ENCODE measurements around the gene KLHL29. TPM values are rescaled to one million over a fixed set of nuclear protein-coding genes. Genes with fewer than 3 reads are reported as not detected.

KLHL29 gene
- total RNA-seq, 5 donors from 2014 or later (not counting 1 experiment from before 2014, with no cell fraction given) = 1.8 to 6.6 (median 2.5) TPM

DNA sequence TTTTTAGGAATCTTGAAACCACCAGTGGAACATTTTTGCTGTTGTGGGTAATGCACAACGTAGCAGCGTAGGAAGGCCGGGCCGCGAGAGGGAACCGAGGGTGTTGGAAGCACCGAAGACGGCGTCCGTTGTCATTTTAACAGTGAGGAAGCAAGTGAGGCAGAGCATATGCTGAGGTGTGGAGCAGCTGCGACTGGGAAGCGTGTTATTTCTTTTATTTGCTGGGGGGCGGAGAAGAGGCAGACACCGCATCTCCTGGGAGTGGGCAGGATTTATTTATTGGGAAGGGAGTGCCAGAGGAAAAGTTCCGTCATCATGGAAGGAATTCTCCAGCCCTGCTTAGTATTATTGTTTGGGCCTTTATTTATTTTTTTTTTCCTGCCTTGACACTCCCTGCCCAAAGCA, 232.8 kb downstream of the KLHL29 start:
- Mint-ChIP-seq H3K36me3 (peaks cover 8% of the 10 kb centered on the region), H3K4me3 (no peak overlapping the region), H3K9me3 (no peaks in the 10 kb centered on the region), H3K4me1 (peaks cover 16 to 21% (median 20%) of the 10 kb centered on the region in 3 donors), H3K27me3 (peaks cover 0 to 2% of the 10 kb centered on the region in 2 donors), H3K27ac (no peak overlapping the region)
- Histone ChIP-seq H3K27ac (ENCODE audit: low read length) (no peak overlapping the region), H3K4me1 (ENCODE audit: control insufficient read depth in 1 of 2, extremely low read depth in 1 of 2, insufficient read depth in 2 of 2, low read length in 2 of 2) (peaks cover 0 to 6% of the 10 kb centered on the region in 2 experiments), H3K9me3 (no peaks in the 10 kb centered on the region), H3K36me3 (ENCODE audit: control insufficient read depth in 2 of 2, extremely low read depth in 1 of 2, insufficient read depth in 1 of 2, low read length in 1 of 2) (no peaks in the 10 kb centered on the region), H3K27me3 (replicated peaks in 1 of 2; ENCODE audit: control insufficient read depth in 2 of 2, extremely low read depth in 1 of 2, insufficient read depth in 2 of 2, low read length in 1 of 2) (peaks cover 0 to 3% of the 10 kb centered on the region in 2 experiments), H3K4me3 (ENCODE audit: control insufficient read depth in 1 of 2, extremely low read depth in 1 of 2, low read length in 1 of 2) (no peak overlapping the region)
- ATAC-seq (replicated peaks in 1 of 4) = no peak
- WGBS (ENCODE audit: insufficient coverage) = 95% methylated on average over 12 of the region's 15 CpGs
- DNase-seq = no peak
- POLR2A ChIA-PET = no interaction called here
- CTCF ChIA-PET = no interaction called here

DNA sequence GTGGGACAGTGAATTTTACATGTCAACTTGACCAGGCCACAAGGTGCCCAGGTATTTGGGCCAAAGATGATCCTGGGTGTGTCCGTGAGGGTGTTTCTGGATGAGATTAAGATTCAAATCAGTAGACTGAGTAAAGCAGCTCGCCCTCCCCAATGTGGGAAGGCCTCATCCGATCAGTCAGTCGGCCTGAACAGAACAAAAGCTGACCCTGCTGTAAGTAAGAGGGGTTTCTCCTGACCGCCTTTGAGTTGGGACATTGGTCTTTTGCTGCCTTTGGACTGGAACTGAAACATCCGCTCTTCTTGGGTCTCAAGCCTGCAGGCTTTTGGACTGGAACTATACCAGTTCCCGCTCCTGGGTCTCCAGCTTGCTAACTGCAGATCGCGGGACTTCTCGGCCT, 233.3 kb downstream of the KLHL29 start:
- peaks cover 9% of the 10 kb centered on the region for H3K36me3 Mint-ChIP-seq
- Histone ChIP-seq H3K9me3 (no peaks in the 10 kb centered on the region), H3K36me3 (ENCODE audit: control insufficient read depth in 2 of 2, extremely low read depth in 1 of 2, insufficient read depth in 1 of 2, low read length in 1 of 2) (no peaks in the 10 kb centered on the region), H3K27me3 (replicated peaks in 1 of 2; ENCODE audit: control insufficient read depth in 2 of 2, extremely low read depth in 1 of 2, insufficient read depth in 2 of 2, low read length in 1 of 2) (peaks cover 0 to 3% of the 10 kb centered on the region in 2 experiments), H3K4me1 (ENCODE audit: control insufficient read depth in 1 of 2, extremely low read depth in 1 of 2, insufficient read depth in 2 of 2, low read length in 2 of 2) (peaks cover 0 to 6% of the 10 kb centered on the region in 2 experiments), H3K4me3 (ENCODE audit: control insufficient read depth in 1 of 2, extremely low read depth in 1 of 2, low read length in 1 of 2) (no peak overlapping the region), H3K27ac (ENCODE audit: low read length) (no peak overlapping the region)
- WGBS (ENCODE audit: insufficient coverage) = 85% methylated on average over 3 of the region's 10 CpGs
- ATAC-seq (replicated peaks in 1 of 4) (no peak), DNase-seq (no peak)
- ChIA-PET CTCF (no interaction called here), POLR2A (no interaction called here)
- H3K9me3 Mint-ChIP-seq = peaks cover 0 to 1% (median 1%) of the 10 kb centered on the region in 3 donors
- H3K27me3 Mint-ChIP-seq = peaks cover 0 to 2% of the 10 kb centered on the region in 2 donors
- H3K27ac Mint-ChIP-seq = no peak overlapping the region
- peaks cover 12 to 17% (median 15%) of the 10 kb centered on the region in 3 donors for H3K4me1 Mint-ChIP-seq
- H3K4me3 Mint-ChIP-seq = no peak overlapping the region

DNA sequence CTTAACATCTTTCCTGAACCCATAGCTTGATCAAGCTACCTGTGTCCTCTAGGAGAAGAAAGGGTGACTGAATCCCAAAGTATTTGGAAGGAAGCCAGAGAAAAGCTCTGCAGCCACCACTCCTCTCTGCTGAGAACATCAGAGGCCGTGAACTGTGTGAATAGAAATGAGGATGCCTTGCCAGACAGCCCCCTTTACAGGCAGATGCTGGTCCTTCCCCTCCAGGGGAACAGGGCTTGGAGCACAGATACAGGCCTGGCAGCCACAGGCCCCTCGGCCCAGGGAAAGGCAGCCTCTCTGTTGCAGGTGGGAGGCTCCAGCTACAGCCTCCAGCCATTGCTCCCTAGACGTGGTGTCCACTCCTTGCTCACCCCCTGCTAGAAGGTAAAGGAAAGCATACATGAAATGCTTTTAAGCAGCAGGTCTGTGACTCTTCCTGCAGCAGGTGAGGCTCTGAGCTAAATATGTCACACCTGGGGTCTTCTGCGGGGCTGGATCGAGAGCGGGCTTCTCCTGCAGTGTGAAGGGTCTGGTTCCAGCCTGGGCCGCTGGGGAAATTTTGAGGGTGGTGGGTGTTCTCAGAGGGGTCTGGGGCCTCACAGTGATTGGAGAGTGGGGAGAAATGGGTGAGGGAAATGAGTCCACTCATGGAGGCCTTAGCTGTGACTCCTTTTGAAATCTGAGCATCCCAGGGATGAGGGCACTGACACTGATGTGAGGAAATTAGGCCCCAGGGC, 234.0 kb downstream of the KLHL29 start:
- H3K36me3 ChIP-seq (ENCODE audit: control insufficient read depth in 2 of 2, extremely low read depth in 1 of 2, insufficient read depth in 1 of 2, low read length in 1 of 2) = no peaks in the 10 kb centered on the region
- CTCF ChIA-PET = no interaction called here
- no peak overlapping the region for H3K27ac ChIP-seq (ENCODE audit: low read length)
- 72% methylated on average over 6 of the region's 7 CpGs for WGBS (ENCODE audit: insufficient coverage)
- peaks cover 4 to 8% (median 6%) of the 10 kb centered on the region in 3 donors for H3K9me3 Mint-ChIP-seq
- H3K27me3 ChIP-seq (replicated peaks in 1 of 2; ENCODE audit: control insufficient read depth in 2 of 2, extremely low read depth in 1 of 2, insufficient read depth in 2 of 2, low read length in 1 of 2) = peaks cover 0 to 5% of the 10 kb centered on the region in 2 experiments
- peaks cover 0 to 6% of the 10 kb centered on the region in 2 experiments for H3K4me1 ChIP-seq (ENCODE audit: control insufficient read depth in 1 of 2, extremely low read depth in 1 of 2, insufficient read depth in 2 of 2, low read length in 2 of 2)
- no peak for ATAC-seq (replicated peaks in 1 of 4)
- H3K4me1 Mint-ChIP-seq = peaks cover 9 to 13% (median 9%) of the 10 kb centered on the region in 3 donors
- POLR2A ChIA-PET = no interaction called here
- H3K27me3 Mint-ChIP-seq = peaks cover 0 to 2% of the 10 kb centered on the region in 2 donors
- no peak overlapping the region for H3K4me3 ChIP-seq (ENCODE audit: control insufficient read depth in 1 of 2, extremely low read depth in 1 of 2, low read length in 1 of 2)
- DNase-seq = no peak
- H3K27ac Mint-ChIP-seq = no peak overlapping the region
- H3K9me3 ChIP-seq = no peaks in the 10 kb centered on the region
- peaks cover 15% of the 10 kb centered on the region for H3K36me3 Mint-ChIP-seq
- no peak overlapping the region for H3K4me3 Mint-ChIP-seq

DNA sequence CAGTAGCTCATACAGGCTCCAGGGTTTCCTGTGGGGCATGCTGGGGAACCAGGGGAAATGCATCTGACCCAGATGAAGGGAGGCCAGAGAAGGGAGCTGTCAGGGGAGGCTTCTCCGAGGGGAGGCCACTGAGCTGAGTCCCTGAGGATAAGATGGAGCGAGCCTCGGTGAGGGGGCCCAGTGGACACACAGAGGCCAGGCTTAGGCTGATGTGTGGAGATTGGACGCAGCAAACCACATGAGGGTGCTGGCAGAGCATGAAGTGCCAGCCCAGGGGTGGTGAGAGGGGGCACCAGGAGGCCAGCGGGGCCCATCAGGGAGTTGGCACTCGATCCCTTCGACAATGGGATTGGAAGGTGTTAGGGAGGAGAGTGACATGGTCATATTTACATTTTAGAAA, 235.0 kb downstream of the KLHL29 start:
- H3K9me3 Mint-ChIP-seq = peaks cover 6 to 14% (median 12%) of the 10 kb centered on the region in 3 donors
- no peak overlapping the region for H3K27ac Mint-ChIP-seq
- ChIA-PET POLR2A (no interaction called here), CTCF (no interaction called here)
- H3K4me3 ChIP-seq (ENCODE audit: control insufficient read depth in 1 of 2, extremely low read depth in 1 of 2, low read length in 1 of 2) = no peak overlapping the region
- H3K27me3 Mint-ChIP-seq = peaks cover 0 to 2% of the 10 kb centered on the region in 2 donors
- no peak overlapping the region for H3K27ac ChIP-seq (ENCODE audit: low read length)
- H3K27me3 ChIP-seq (replicated peaks in 1 of 2; ENCODE audit: control insufficient read depth in 2 of 2, extremely low read depth in 1 of 2, insufficient read depth in 2 of 2, low read length in 1 of 2) = peaks cover 0 to 5% of the 10 kb centered on the region in 2 experiments
- H3K36me3 ChIP-seq (ENCODE audit: control insufficient read depth in 2 of 2, extremely low read depth in 1 of 2, insufficient read depth in 1 of 2, low read length in 1 of 2) = no peaks in the 10 kb centered on the region
- no peak overlapping the region for H3K4me3 Mint-ChIP-seq
- no peaks in the 10 kb centered on the region for H3K9me3 ChIP-seq
- H3K36me3 Mint-ChIP-seq = peaks cover 15% of the 10 kb centered on the region
- DNase-seq (no peak), ATAC-seq (replicated peaks in 1 of 4) (no peak)
- 94% methylated on average over 3 of the region's 7 CpGs for WGBS (ENCODE audit: insufficient coverage)
- H3K4me1 Mint-ChIP-seq = peaks cover 0 to 3% (median under 1%) of the 10 kb centered on the region in 3 donors
- H3K4me1 ChIP-seq (ENCODE audit: control insufficient read depth in 1 of 2, extremely low read depth in 1 of 2, insufficient read depth in 2 of 2, low read length in 2 of 2) = peaks cover 0 to under 1% of the 10 kb centered on the region in 2 experiments

DNA sequence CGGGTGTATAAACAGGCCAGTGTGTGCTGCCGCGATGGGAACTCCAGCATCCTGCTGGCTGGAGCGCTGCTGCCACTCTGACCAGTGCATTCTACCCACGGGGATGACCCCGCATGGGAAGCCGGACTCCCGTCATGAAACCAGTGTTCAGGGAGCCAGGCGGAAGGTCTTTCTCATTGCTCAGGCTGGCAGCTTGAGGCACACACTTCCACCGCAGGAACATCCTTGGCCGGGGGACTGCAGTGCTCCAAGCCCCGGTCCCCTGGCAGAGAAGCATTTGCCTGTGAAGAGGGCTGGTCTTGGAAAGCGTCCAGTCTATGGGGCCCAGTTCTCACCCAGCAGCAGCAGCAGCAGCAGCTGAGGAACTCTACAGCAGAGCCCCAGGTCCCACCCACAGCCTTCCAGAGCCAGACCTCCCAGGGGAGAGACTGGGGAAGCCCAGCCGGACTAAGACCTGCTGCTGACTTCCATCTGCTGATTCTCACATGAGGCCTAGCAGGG, 235.9 kb downstream of the KLHL29 start:
- no peak for DNase-seq
- Histone ChIP-seq H3K4me1 (ENCODE audit: control insufficient read depth in 1 of 2, extremely low read depth in 1 of 2, insufficient read depth in 2 of 2, low read length in 2 of 2) (no peaks in the 10 kb centered on the region), H3K4me3 (ENCODE audit: control insufficient read depth in 1 of 2, extremely low read depth in 1 of 2, low read length in 1 of 2) (no peak overlapping the region), H3K9me3 (no peaks in the 10 kb centered on the region), H3K27me3 (replicated peaks in 1 of 2; ENCODE audit: control insufficient read depth in 2 of 2, extremely low read depth in 1 of 2, insufficient read depth in 2 of 2, low read length in 1 of 2) (peaks cover 0 to 5% of the 10 kb centered on the region in 2 experiments), H3K27ac (ENCODE audit: low read length) (no peak overlapping the region), H3K36me3 (ENCODE audit: control insufficient read depth in 2 of 2, extremely low read depth in 1 of 2, insufficient read depth in 1 of 2, low read length in 1 of 2) (no peaks in the 10 kb centered on the region)
- Mint-ChIP-seq H3K4me1 (no peaks in the 10 kb centered on the region), H3K27me3 (peaks cover 0 to 2% of the 10 kb centered on the region in 2 donors), H3K9me3 (peaks cover 6 to 17% (median 12%) of the 10 kb centered on the region in 3 donors), H3K27ac (no peak overlapping the region), H3K4me3 (no peak overlapping the region), H3K36me3 (peaks cover 15% of the 10 kb centered on the region)
- ATAC-seq (replicated peaks in 1 of 4) = no peak
- WGBS (ENCODE audit: insufficient coverage) = 88% methylated on average over 13 of the region's 14 CpGs
- ChIA-PET CTCF (interaction anchor here in 1 of 2 donors (0.6 kb wide), 1 partner anchor 41 kb away, joined by 4 read pairs; no protein-coding TSS in a partner anchor), POLR2A (no interaction called here)

DNA sequence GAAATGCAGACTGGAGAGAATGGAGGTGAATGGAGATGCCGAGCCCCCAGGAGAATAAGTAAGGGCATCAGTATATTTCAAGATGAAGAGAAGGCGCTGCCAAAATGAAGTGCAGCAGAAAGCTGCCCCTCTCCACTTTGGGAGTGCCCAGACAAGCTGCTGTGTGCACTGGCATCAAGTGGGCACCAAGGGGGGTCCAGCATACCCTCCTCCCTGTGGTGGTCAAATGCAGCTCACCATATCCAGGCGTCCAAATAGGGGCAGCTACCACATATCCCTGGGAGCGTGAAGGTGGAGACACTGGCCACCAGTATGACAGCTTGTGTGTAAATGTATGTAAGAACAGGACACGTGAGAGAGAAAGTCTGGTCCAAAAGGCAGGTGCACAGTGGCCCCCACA, 236.6 kb downstream of the KLHL29 start:
- no peaks in the 10 kb centered on the region for H3K36me3 ChIP-seq (ENCODE audit: control insufficient read depth in 2 of 2, extremely low read depth in 1 of 2, insufficient read depth in 1 of 2, low read length in 1 of 2)
- peaks cover 0 to 2% of the 10 kb centered on the region in 2 donors for H3K27me3 Mint-ChIP-seq
- H3K27ac ChIP-seq (ENCODE audit: low read length) = no peak overlapping the region
- H3K9me3 Mint-ChIP-seq = peaks cover 6 to 17% (median 12%) of the 10 kb centered on the region in 3 donors
- ChIA-PET POLR2A (no interaction called here), CTCF (interaction anchor here in 1 of 2 donors (0.6 kb wide), 1 partner anchor 40 kb away, joined by 4 read pairs; no protein-coding TSS in a partner anchor)
- no peak overlapping the region for H3K27ac Mint-ChIP-seq
- no peaks in the 10 kb centered on the region for H3K9me3 ChIP-seq
- H3K4me3 Mint-ChIP-seq = no peak overlapping the region
- H3K4me1 Mint-ChIP-seq = no peaks in the 10 kb centered on the region
- peaks cover 0 to 5% of the 10 kb centered on the region in 2 experiments for H3K27me3 ChIP-seq (replicated peaks in 1 of 2; ENCODE audit: control insufficient read depth in 2 of 2, extremely low read depth in 1 of 2, insufficient read depth in 2 of 2, low read length in 1 of 2)
- no peak for ATAC-seq (replicated peaks in 1 of 4)
- H3K36me3 Mint-ChIP-seq = peaks cover 15% of the 10 kb centered on the region
- no peaks in the 10 kb centered on the region for H3K4me1 ChIP-seq (ENCODE audit: control insufficient read depth in 1 of 2, extremely low read depth in 1 of 2, insufficient read depth in 2 of 2, low read length in 2 of 2)
- no peak for DNase-seq
- no peak overlapping the region for H3K4me3 ChIP-seq (ENCODE audit: control insufficient read depth in 1 of 2, extremely low read depth in 1 of 2, low read length in 1 of 2)
- WGBS (ENCODE audit: insufficient coverage) = 100% methylated on average over 1 of the region's 5 CpGs
